Duodenal mucosa (tissue), 2 donors: Measurements from ENCODE around the gene SINHCAF.

Experiments used
- H3K27ac ChIP-seq: one replicate; pipeline ENCODE4 v1.7.0; 2013; ENCODE audit warnings: low read depth, low read length
- H3K27me3 ChIP-seq, 2 donors: one replicate each; pipeline ENCODE4 v1.7.0; 2013; ENCODE audit warnings: low read length in 2 of 2, control low read depth in 1 of 2; ENCODE audit not compliant: insufficient read depth in 2 of 2, control insufficient read depth in 1 of 2
- H3K36me3 ChIP-seq, 2 donors: one replicate each; pipeline ENCODE4 v1.7.0; 2013; ENCODE audit warnings: low read length in 2 of 2, control low read depth in 1 of 2; ENCODE audit not compliant: insufficient read depth in 2 of 2, control insufficient read depth in 1 of 2
- H3K4me1 ChIP-seq, 2 donors: one replicate each; pipeline ENCODE4 v1.7.0; 2013; ENCODE audit warnings: low read length in 2 of 2, control low read depth in 1 of 2; ENCODE audit not compliant: insufficient read depth in 2 of 2, control insufficient read depth in 1 of 2
- H3K4me3 ChIP-seq, 2 donors: one replicate each; pipeline ENCODE4 v1.7.0; 2013; ENCODE audit warnings: low read length in 2 of 2, low read depth in 1 of 2
- H3K9ac ChIP-seq, 2 donors: one replicate each; pipeline ENCODE4 v1.7.0; 2013; ENCODE audit warnings: low read length in 2 of 2, low read depth in 1 of 2
- H3K9me3 ChIP-seq, 2 donors: one replicate each; pipeline ENCODE4 v1.7.0; 2013; ENCODE audit warnings: low read length in 2 of 2, control low read depth in 1 of 2; ENCODE audit not compliant: control insufficient read depth in 1 of 2

Gene SINHCAF

GRCh38 chr12:31321186-31321896 is 4.6 kb downstream of the SINHCAF start:
- Histone ChIP-seq H3K4me3 (no peak overlapping the region), H3K27ac (no peak overlapping the region), H3K9ac (no peak overlapping the region), H3K36me3 (no peaks in the 10 kb centered on the region), H3K9me3 (no peaks in the 10 kb centered on the region), H3K4me1 (peaks cover 32 to 50% of the 10 kb centered on the region in 2 donors), H3K27me3 (no peaks in the 10 kb centered on the region)

GRCh38 chr12:31318657-31319269 is 7.2 kb downstream of the SINHCAF start:
- Histone ChIP-seq H3K27ac (no peak overlapping the region), H3K4me3 (no peak overlapping the region), H3K27me3 (no peaks in the 10 kb centered on the region), H3K4me1 (peaks cover 24 to 50% of the 10 kb centered on the region in 2 donors), H3K9me3 (no peaks in the 10 kb centered on the region), H3K36me3 (no peaks in the 10 kb centered on the region), H3K9ac (no peak overlapping the region)

- Histone ChIP-seq H3K27me3 (no peaks in the 10 kb centered on the region), H3K9ac (peak overlapping the region; percentile 3 to 35), H3K27ac (no peak overlapping the region), H3K4me3 (peak overlapping the region; percentile 29 to 62), H3K9me3 (no peaks in the 10 kb centered on the region), H3K36me3 (no peaks in the 10 kb centered on the region), H3K4me1 (peaks cover 19 to 50% of the 10 kb centered on the region in 2 donors)
These were observed 8.2 kb downstream of the SINHCAF start for GRCh38 chr12:31317471-31318395.

- H3K9me3 ChIP-seq: no peaks in the 10 kb centered on the region
- H3K27me3 ChIP-seq: no peaks in the 10 kb centered on the region
- H3K9ac ChIP-seq: no peak overlapping the region
- no peak overlapping the region for H3K27ac ChIP-seq
- no peaks in the 10 kb centered on the region for H3K36me3 ChIP-seq
- H3K4me1 ChIP-seq: peaks cover 16 to 43% of the 10 kb centered on the region in 2 donors
- peak overlapping the region; percentile 29 to 62 for H3K4me3 ChIP-seq
These were observed 9.1 kb downstream of the SINHCAF start for GRCh38 chr12:31316891-31317290.

- no peak overlapping the region for H3K9ac ChIP-seq
- no peaks in the 10 kb centered on the region for H3K9me3 ChIP-seq
- no peaks in the 10 kb centered on the region for H3K36me3 ChIP-seq
- no peak overlapping the region for H3K27ac ChIP-seq
- no peaks in the 10 kb centered on the region for H3K27me3 ChIP-seq
- no peak overlapping the region for H3K4me3 ChIP-seq
- H3K4me1 ChIP-seq: peaks cover 16 to 35% of the 10 kb centered on the region in 2 donors
These were observed 10.0 kb downstream of the SINHCAF start for GRCh38 chr12:31315784-31316465.

- Histone ChIP-seq H3K36me3 (no peaks in the 10 kb centered on the region), H3K9ac (no peak overlapping the region), H3K4me1 (peaks cover 16 to 28% of the 10 kb centered on the region in 2 donors), H3K4me3 (no peak overlapping the region), H3K27ac (no peak overlapping the region), H3K27me3 (no peaks in the 10 kb centered on the region), H3K9me3 (no peaks in the 10 kb centered on the region)
These were observed 10.8 kb downstream of the SINHCAF start for GRCh38 chr12:31315044-31315715.

GRCh38 chr12:31312431-31312830 is 13.5 kb downstream of the SINHCAF start:
- H3K27me3 ChIP-seq: no peaks in the 10 kb centered on the region

GRCh38 chr12:31311634-31312258 is 14.2 kb downstream of the SINHCAF start:
- H3K4me3 ChIP-seq: no peak overlapping the region

More at GRCh38 chr12:31312431-31312830, 13.5 kb downstream of the SINHCAF start:
- Histone ChIP-seq H3K36me3 (no peaks in the 10 kb centered on the region), H3K9me3 (no peaks in the 10 kb centered on the region), H3K4me3 (no peak overlapping the region), H3K4me1 (peaks cover 4 to 6% of the 10 kb centered on the region in 2 donors), H3K27ac (no peak overlapping the region), H3K9ac (no peak overlapping the region)

GRCh38 chr12:31310488-31310887 is 15.5 kb downstream of the SINHCAF start:
- Histone ChIP-seq H3K4me3 (no peak overlapping the region), H3K27ac (no peak overlapping the region), H3K27me3 (no peaks in the 10 kb centered on the region), H3K9me3 (no peaks in the 10 kb centered on the region), H3K36me3 (no peaks in the 10 kb centered on the region), H3K9ac (no peak overlapping the region), H3K4me1 (peaks cover 0 to 7% of the 10 kb centered on the region in 2 donors)

More at GRCh38 chr12:31311634-31312258, 14.2 kb downstream of the SINHCAF start:
- H3K27me3 ChIP-seq: no peaks in the 10 kb centered on the region
- no peaks in the 10 kb centered on the region for H3K9me3 ChIP-seq
- H3K4me1 ChIP-seq: peaks cover 2% of the 10 kb centered on the region in 2 donors
- no peak overlapping the region for H3K9ac ChIP-seq
- no peaks in the 10 kb centered on the region for H3K36me3 ChIP-seq
- H3K27ac ChIP-seq: no peak overlapping the region
